Lower lobe of right lung (tissue), 2 donors: ENCODE data around the gene MAGI2. TPM values are rescaled to one million over a fixed set of nuclear protein-coding genes. Genes with fewer than 3 reads are reported as not detected.

Experiments
- ATAC-seq, 2 donors: fragments of 200-7000 bp; cut with Tn5 transposase; one replicate each; pipeline ENCODE4 v1.9.1; 2020 to 2022; ENCODE audit warnings: mild to moderate bottlenecking in 2 of 2, moderate library complexity in 2 of 2
- DNase-seq: peaks from one replicate; pipeline ENCODE4 v3.0.0-alpha.2; 2020
- H3K27ac ChIP-seq: fragments of 200-600 bp; one replicate; pipeline ENCODE4 v1.8.0; 2022
- H3K27me3 ChIP-seq: fragments of 200-600 bp; one replicate; pipeline ENCODE4 v1.8.0; 2022; ENCODE audit warnings: low read depth
- H3K36me3 ChIP-seq: fragments of 200-600 bp; one replicate; pipeline ENCODE4 v1.8.0; 2022; ENCODE audit warnings: mild to moderate bottlenecking
- H3K4me1 ChIP-seq: fragments of 200-600 bp; one replicate; pipeline ENCODE4 v1.8.0; 2022
- H3K4me3 ChIP-seq: fragments of 200-600 bp; one replicate; pipeline ENCODE4 v1.8.0; 2022; ENCODE audit warnings: mild to moderate bottlenecking
- H3K9me3 ChIP-seq: fragments of 200-600 bp; one replicate; pipeline ENCODE4 v1.8.0; 2022
- CTCF ChIP-seq: fragments of 200-600 bp; IDR thresholded peaks from one replicate; pipeline ENCODE4 v1.8.0; 2022; ENCODE audit warnings: antibody characterized with exemption, mild to moderate bottlenecking
- intact Hi-C: fragments of 100-400 bp; cut with DNase I; formaldehyde crosslinking; loops from one replicate; pipeline ENCODE4 v1.11.0; 2022
- total RNA-seq: library from RNA; stranded (reverse); fragmentation: NEBNext Ultra II Directional; extraction: Animal tissue kit (Norgen Biotek cat#: 25700); gene quantifications from one replicate; pipeline ENCODE4 v1.2.1, GENCODE V29; 2021
- donor health status: DM: no; HTN: yes; CAD: no; lungs with severe emphysema.

MAGI2 gene
- total RNA-seq, 1 donor from 2014 or later: 15.3 TPM

GRCh38 chr7:78712111-78712510 lies 741.4 kb downstream of the MAGI2 start:
- intact Hi-C loops: no loop called here
- ATAC-seq: no peak
- no peak for DNase-seq
- H3K27me3 ChIP-seq: no peaks in the 10 kb centered on the region
- H3K4me3 ChIP-seq: no peak overlapping the region
- H3K4me1 ChIP-seq: no peaks in the 10 kb centered on the region
- no peak overlapping the region for H3K27ac ChIP-seq
- H3K36me3 ChIP-seq: no peaks in the 10 kb centered on the region
- TF ChIP-seq CTCF: no peak
- no peaks in the 10 kb centered on the region for H3K9me3 ChIP-seq

- H3K27me3 ChIP-seq: no peaks in the 10 kb centered on the region
- no peak overlapping the region for H3K27ac ChIP-seq
- no peak for ATAC-seq
- no peaks in the 10 kb centered on the region for H3K36me3 ChIP-seq
- H3K4me3 ChIP-seq: no peak overlapping the region
- H3K9me3 ChIP-seq: no peaks in the 10 kb centered on the region
- DNase-seq: no peak
- intact Hi-C loops: no loop called here
- H3K4me1 ChIP-seq: no peaks in the 10 kb centered on the region
- no peak for TF ChIP-seq CTCF
Observed at GRCh38 chr7:78709658-78710057, 743.8 kb downstream of the MAGI2 start.

- ATAC-seq: no peak
- no peak overlapping the region for H3K4me3 ChIP-seq
- H3K27me3 ChIP-seq: no peaks in the 10 kb centered on the region
- H3K27ac ChIP-seq: no peak overlapping the region
- intact Hi-C loops: no loop called here
- no peak for TF ChIP-seq CTCF
- no peak for DNase-seq
- no peaks in the 10 kb centered on the region for H3K9me3 ChIP-seq
- no peaks in the 10 kb centered on the region for H3K36me3 ChIP-seq
- no peaks in the 10 kb centered on the region for H3K4me1 ChIP-seq
Observed at GRCh38 chr7:78704504-78704903, 749.0 kb downstream of the MAGI2 start.

GRCh38 chr7:78703391-78703790 lies 750.1 kb downstream of the MAGI2 start:
- DNase-seq: no peak
- no peak for ATAC-seq
- no peak overlapping the region for H3K4me3 ChIP-seq
- no peaks in the 10 kb centered on the region for H3K27me3 ChIP-seq
- H3K27ac ChIP-seq: no peak overlapping the region
- no peaks in the 10 kb centered on the region for H3K9me3 ChIP-seq
- intact Hi-C loops: no loop called here
- no peak for TF ChIP-seq CTCF
- no peaks in the 10 kb centered on the region for H3K4me1 ChIP-seq
- no peaks in the 10 kb centered on the region for H3K36me3 ChIP-seq

- no peaks in the 10 kb centered on the region for H3K36me3 ChIP-seq
- no peaks in the 10 kb centered on the region for H3K4me1 ChIP-seq
- no peak overlapping the region for H3K27ac ChIP-seq
- ATAC-seq (no peak), DNase-seq (no peak)
- H3K4me3 ChIP-seq: no peak overlapping the region
- H3K27me3 ChIP-seq: no peaks in the 10 kb centered on the region
- intact Hi-C loops: no loop called here
- TF ChIP-seq CTCF: no peak
- H3K9me3 ChIP-seq: no peaks in the 10 kb centered on the region
Observed at GRCh38 chr7:78702770-78703169, 750.7 kb downstream of the MAGI2 start.

GRCh38 chr7:78695826-78696225 lies 757.6 kb downstream of the MAGI2 start:
- no peak for TF ChIP-seq CTCF
- Histone ChIP-seq H3K27me3 (no peaks in the 10 kb centered on the region), H3K9me3 (no peaks in the 10 kb centered on the region), H3K4me3 (no peak overlapping the region), H3K27ac (no peak overlapping the region), H3K36me3 (no peaks in the 10 kb centered on the region), H3K4me1 (no peaks in the 10 kb centered on the region)
- no peak for DNase-seq
- intact Hi-C loops: no loop called here
- no peak for ATAC-seq
